GM12878 (cell line): ENCODE measurements around the gene KIZ. TPM values are rescaled to one million over a fixed set of nuclear protein-coding genes. Genes with fewer than 3 reads are reported as not detected.

Source experiments
- ATAC-seq: fragments of 200-7000 bp; cut with Tn5 transposase; 3 replicates; pipeline ENCODE4 v1.9.1; 2020; ENCODE audit warnings: mild to moderate bottlenecking, moderate library complexity
- BruUV-seq: library from RNA; stranded (reverse); fragments of 400-500 nt; replicated peaks from 2 replicates; lab custom pipeline; 2021; lab: Mats Ljungman, UMichigan
- CTCF ChIA-PET: fragments of 300-600 bp; sonication (Branson Sonifier 250); formaldehyde crosslinking; extraction: SDS; loops from one replicate; lab custom pipeline; 2021; ENCODE audit warnings: inconsistent platforms; lab: Yijun Ruan, JAX
- POLR2A ChIA-PET: fragments of 350-600 bp; formaldehyde crosslinking; extraction: SDS; loops from one replicate; lab custom pipeline; 2021; ENCODE audit warnings: inconsistent platforms; lab: Charles Lee
- RAD21 ChIA-PET: fragments of 300-600 bp; sonication (Branson Sonifier 250); formaldehyde crosslinking; loops from one replicate; lab custom pipeline; 2023; ENCODE audit warnings: antibody characterized with exemption; ENCODE audit not compliant: unreplicated experiment; lab: Charles Lee
- SMC1A ChIA-PET: fragments of 300-600 bp; sonication (Branson Sonifier 250); formaldehyde crosslinking; loops from one replicate; lab custom pipeline; 2023; ENCODE audit not compliant: unreplicated experiment, uncharacterized antibody; lab: Charles Lee
- DNase-seq: peaks from one replicate; pipeline ENCODE4 v3.0.0-alpha.2; 2011; ENCODE audit warnings: low read depth, low spot score
- FAIRE-seq: peaks from 3 replicates; lab custom pipeline; 2011; peaks lifted over from hg19 to GRCh38; lab: Jason Lieb, UNC
- H2AFZ ChIP-seq: 2 replicates; pipeline ENCODE4 v1.6.0; 2011; ENCODE audit warnings: low read depth, low read length, control low read depth; ENCODE audit not compliant: control insufficient read depth
- H3K27ac ChIP-seq: 2 replicates; pipeline ENCODE4 v1.5.1; 2011; ENCODE audit warnings: control low read depth; ENCODE audit not compliant: control insufficient read depth, insufficient read depth
- H3K27me3 ChIP-seq, 2 experiments: replicated peaks in 1 of 2; 2 replicates each; pipeline versions ENCODE4 v1.6.0 to v1.6.1; 2011; ENCODE audit warnings: low read length in 1 of 2; ENCODE audit not compliant: control insufficient read depth in 2 of 2, insufficient read depth in 2 of 2
- H3K36me3 ChIP-seq, 2 experiments: 2 replicates each; pipeline ENCODE4 v1.5.1; 2011; ENCODE audit warnings: low read length in 1 of 2; ENCODE audit not compliant: control insufficient read depth in 2 of 2, insufficient read depth in 2 of 2
- H3K4me1 ChIP-seq: 2 replicates; pipeline ENCODE4 v1.6.1; 2011; ENCODE audit warnings: mild to moderate bottlenecking, low read length, moderate library complexity, mixed read lengths; ENCODE audit not compliant: control insufficient read depth, insufficient read depth
- H3K4me2 ChIP-seq: 2 replicates; pipeline ENCODE4 v1.6.0; 2011; ENCODE audit warnings: control low read depth; ENCODE audit not compliant: control insufficient read depth, insufficient read depth
- H3K4me3 ChIP-seq: fragments of 200-600 bp; sonication (generic); 2 replicates; pipeline ENCODE4 v1.5.1; 2016
- H3K79me2 ChIP-seq: 2 replicates; pipeline ENCODE4 v1.6.0; 2011; ENCODE audit warnings: low read length; ENCODE audit not compliant: control insufficient read depth, insufficient read depth
- H3K9ac ChIP-seq: 2 replicates; pipeline ENCODE4 v1.8.0; 2011; ENCODE audit warnings: low read length, control low read depth, mixed read lengths; ENCODE audit not compliant: control insufficient read depth, insufficient read depth
- H3K9me3 ChIP-seq: replicated peaks from 3 replicates; pipeline ENCODE4 v1.5.1; 2011; ENCODE audit warnings: mild to moderate bottlenecking, low read length; ENCODE audit not compliant: control insufficient read depth, insufficient read depth
- H4K20me1 ChIP-seq: 2 replicates; pipeline ENCODE4 v1.6.0; 2011; ENCODE audit not compliant: control insufficient read depth, insufficient read depth
- BHLHE40 ChIP-seq, 2 experiments: fragments of 450-650 bp in 1 of 2; IDR thresholded peaks; 2 replicates each; pipeline ENCODE4 v1.6.1; 2011 to 2017; ENCODE audit warnings: low read depth in 2 of 2, borderline replicate concordance in 1 of 2, improper control_type of control experiment in 1 of 2, low read length in 1 of 2, mild to moderate bottlenecking in 1 of 2
- CBX5 ChIP-seq: sonication (generic); IDR thresholded peaks from 2 replicates; pipeline ENCODE4 v1.6.1; 2016; ENCODE audit warnings: low read depth, moderate library complexity, mild to moderate bottlenecking, inconsistent platforms
- CTCF ChIP-seq, 3 experiments: IDR thresholded peaks in 2 of 3; conservative IDR thresholded peaks in 1 of 3; 2 replicates each; pipeline ENCODE4 v1.5.1; 2011; ENCODE audit warnings: low read depth in 3 of 3, low read length in 3 of 3, mild to moderate bottlenecking in 3 of 3, control low read depth in 2 of 3, moderate library complexity in 2 of 3, inconsistent platforms in 1 of 3, mixed read lengths in 1 of 3; ENCODE audit not compliant: control insufficient read depth in 2 of 3, insufficient read depth in 1 of 3; ENCODE audit errors: extremely low read depth in 1 of 3
- EED ChIP-seq: sonication (generic); IDR thresholded peaks from 2 replicates; pipeline ENCODE4 v1.6.1; 2016; ENCODE audit warnings: antibody characterized with exemption, low read depth
- EP300 ChIP-seq, 2 experiments: fragments of 150-350 bp in 1 of 2; IDR thresholded peaks; 2 replicates each; pipeline ENCODE4 v1.6.1; 2011 to 2012; ENCODE audit warnings: low read depth in 2 of 2, low read length in 2 of 2, borderline replicate concordance in 1 of 2, improper control_type of control experiment in 1 of 2, inconsistent platforms in 1 of 2; ENCODE audit not compliant: control insufficient read depth in 1 of 2
- MXI1 ChIP-seq: fragments of 150-350 bp; IDR thresholded peaks from 2 replicates; pipeline ENCODE4 v1.6.1; 2011; ENCODE audit warnings: low read depth, mild to moderate bottlenecking, inconsistent platforms, low read length, improper control_type of control experiment
- NR2C2 ChIP-seq: IDR thresholded peaks from 2 replicates; pipeline ENCODE4 v1.6.1; 2011; ENCODE audit warnings: borderline replicate concordance, low read depth; ENCODE audit not compliant: control insufficient read depth, insufficient read length
- POLR2AphosphoS5 ChIP-seq: IDR thresholded peaks from 2 replicates; pipeline ENCODE4 v1.6.1; 2011; ENCODE audit warnings: mild to moderate bottlenecking, low read length, inconsistent platforms
- SPI1 ChIP-seq: IDR thresholded peaks from 2 replicates; pipeline ENCODE4 v1.6.1; 2011; ENCODE audit warnings: low read depth, mild to moderate bottlenecking, low read length, moderate library complexity, borderline replicate concordance; ENCODE audit not compliant: insufficient read depth
- SRF ChIP-seq, 2 experiments: IDR thresholded peaks; 2 replicates each; pipeline ENCODE4 v1.6.1; 2011; ENCODE audit warnings: low read depth in 2 of 2, low read length in 2 of 2, mild to moderate bottlenecking in 1 of 2, moderate library complexity in 1 of 2
- YY1 ChIP-seq: IDR thresholded peaks from 2 replicates; pipeline ENCODE4 v1.6.1; 2011; ENCODE audit warnings: low read depth, mild to moderate bottlenecking, low read length
- ZNF24 ChIP-seq: fragments of 450-650 bp; IDR thresholded peaks from 2 replicates; pipeline ENCODE4 v1.6.1; 2017; ENCODE audit warnings: antibody characterized with exemption, mild to moderate bottlenecking
- WGBS: methylation state at CpG from one replicate; pipeline ENCODE4 v1.1.6; 2016; ENCODE audit warnings: low lambda C conversion rate; ENCODE audit not compliant: insufficient replicate concordance, insufficient coverage; ENCODE audit errors: missing lambda C conversion rate; 5-methylcytosine and 5-hydroxymethylcytosine counted together
- in situ Hi-C: fragments of 300-500 bp; cut with MboI; formaldehyde crosslinking; loops from 9 replicates; pipeline ENCODE4 v1.14.3; 2018; ENCODE audit warnings: mixed read lengths
- intact Hi-C: fragments of 100-400 bp; cut with micrococcal nuclease; formaldehyde crosslinking; loops from one replicate; pipeline ENCODE4 v1.14.2; 2022; ENCODE audit not compliant: unreplicated experiment
- polyA plus RNA-seq, 11 experiments: library from polyadenylated mRNA; depleted of rRNA in 4 of 11; unstranded in 6 of 11; stranded (reverse) in 5 of 11; fragments of >200 nt; fragmentation: Nextera tagmentation in 4 of 11; fragmentation: Illumina TruSeq in 1 of 11; extraction: Ambion mirVana in 4 of 11; extraction: Trizol in 1 of 11; gene quantifications; 1 replicate in 1 of 11; 2 replicates in 10 of 11; pipeline versions ENCODE4 v1.2.1 to v1.2.3, GENCODE V29; 2011 to 2016; ENCODE audit warnings: inconsistent platforms in 2 of 11, missing spikeins in 2 of 11, low read depth in 1 of 11
- total RNA-seq, 4 experiments: library from RNA; depleted of rRNA in 3 of 4; stranded (reverse); fragments of >200 nt in 3 of 4; fragmentation: Illumina TruSeq in 1 of 4; extraction: Trizol in 1 of 4; gene quantifications; 2 replicates each; pipeline versions ENCODE4 v1.2.1 to v1.2.3, GENCODE V29; 2013 to 2021
- TF ChIP-seq, protein P1 (sequence below): fragments of 450-650 bp; IDR thresholded peaks from 2 replicates; pipeline ENCODE4 v1.6.1; 2018; ENCODE audit warnings: borderline replicate concordance, mild to moderate bottlenecking; ENCODE audit not compliant: partially characterized antibody

The KIZ gene
- total and polyA plus RNA-seq, 10 of the 15 experiments (the other 5 are each of a cell fraction or from before 2014, with no cell fraction given) = 2.7 to 11.0 (median 7.3) TPM

- H2AFZ ChIP-seq = no peak overlapping the region
- RAD21 ChIA-PET = no interaction called here
- H3K9me3 ChIP-seq = no peaks in the 10 kb centered on the region
- SMC1A ChIA-PET = interaction anchor here (1.0 kb wide), 1 partner anchor 10 kb away, joined by 3 read pairs; no protein-coding TSS in a partner anchor
- in situ Hi-C loops = no loop called here
- no peak for ATAC-seq
- POLR2A ChIA-PET = no interaction called here
- no peak overlapping the region for H3K9ac ChIP-seq
- H3K4me2 ChIP-seq = no peak overlapping the region
- no peaks in the 10 kb centered on the region for H3K27me3 ChIP-seq
- H4K20me1 ChIP-seq = no peaks in the 10 kb centered on the region
- CTCF ChIA-PET = no interaction called here
- H3K4me1 ChIP-seq = no peaks in the 10 kb centered on the region
- DNase-seq = no peak
- TF ChIP-seq SRF (IDR thresholded peaks at IDR 0.05; ENCODE audit: low read depth in 2 of 2, low read length in 2 of 2) (no peak), NR2C2 (no peak)
- no peak overlapping the region for H3K27ac ChIP-seq
- H3K4me3 ChIP-seq = no peak overlapping the region
- no peak for FAIRE-seq
- H3K36me3 ChIP-seq = 0 out of 4 replicates have a peak, but pooled peaks cover 0 to 4% of the 10 kb centered on the region in 2 experiments
- H3K79me2 ChIP-seq = no peaks in the 10 kb centered on the region
- intact Hi-C loops = no loop called here
- no TSS peak for BruUV-seq
- WGBS = 100% methylated on average over 3 of the region's 3 CpGs
These were observed 58.9 kb downstream of the KIZ start for GRCh38 chr20:21184819-21185218.

GRCh38 chr20:21185849-21186248, 60.0 kb downstream of the KIZ start:
- ChIA-PET CTCF (no interaction called here), SMC1A (no interaction called here), RAD21 (no interaction called here), POLR2A (no interaction called here)
- Histone ChIP-seq H3K79me2 (no peaks in the 10 kb centered on the region), H3K27ac (no peak overlapping the region), H3K36me3 (0 out of 4 replicates have a peak, but pooled peaks cover 0 to 4% of the 10 kb centered on the region in 2 experiments), H3K4me2 (no peak overlapping the region), H4K20me1 (no peaks in the 10 kb centered on the region), H3K9ac (no peak overlapping the region), H2AFZ (no peak overlapping the region), H3K4me3 (no peak overlapping the region), H3K27me3 (no peaks in the 10 kb centered on the region), H3K4me1 (no peaks in the 10 kb centered on the region), H3K9me3 (no peaks in the 10 kb centered on the region)
- intact Hi-C loops (no loop called here), in situ Hi-C loops (no loop called here)
- no peak for FAIRE-seq
- no peak for ATAC-seq
- BruUV-seq = no TSS peak
- no peak for DNase-seq
- 88% methylated on average over 5 of the region's 5 CpGs for WGBS
- TF ChIP-seq ZNF24 (no peak), EED (no peak), EP300 (IDR thresholded peaks at IDR 0.05; ENCODE audit: borderline replicate concordance in 1 of 2, control insufficient read depth in 1 of 2, low read depth in 2 of 2, low read length in 2 of 2) (no peak), BHLHE40 (IDR thresholded peaks at IDR 0.05; ENCODE audit: borderline replicate concordance in 1 of 2, low read depth in 2 of 2, low read length in 1 of 2) (no peak), POLR2AphosphoS5 (no peak), CBX5 (no peak), SPI1 (no peak), CTCF (IDR thresholded peaks at IDR 0.05 in 2 of 3, conservative IDR thresholded peaks at IDR 0.05 in 1 of 3; ENCODE audit: control insufficient read depth in 2 of 3, extremely low read depth in 1 of 3, insufficient read depth in 1 of 3, low read depth in 3 of 3, low read length in 3 of 3) (no peak), YY1 (no peak), MXI1 (no peak)
- TF ChIP-seq, protein P1, sequence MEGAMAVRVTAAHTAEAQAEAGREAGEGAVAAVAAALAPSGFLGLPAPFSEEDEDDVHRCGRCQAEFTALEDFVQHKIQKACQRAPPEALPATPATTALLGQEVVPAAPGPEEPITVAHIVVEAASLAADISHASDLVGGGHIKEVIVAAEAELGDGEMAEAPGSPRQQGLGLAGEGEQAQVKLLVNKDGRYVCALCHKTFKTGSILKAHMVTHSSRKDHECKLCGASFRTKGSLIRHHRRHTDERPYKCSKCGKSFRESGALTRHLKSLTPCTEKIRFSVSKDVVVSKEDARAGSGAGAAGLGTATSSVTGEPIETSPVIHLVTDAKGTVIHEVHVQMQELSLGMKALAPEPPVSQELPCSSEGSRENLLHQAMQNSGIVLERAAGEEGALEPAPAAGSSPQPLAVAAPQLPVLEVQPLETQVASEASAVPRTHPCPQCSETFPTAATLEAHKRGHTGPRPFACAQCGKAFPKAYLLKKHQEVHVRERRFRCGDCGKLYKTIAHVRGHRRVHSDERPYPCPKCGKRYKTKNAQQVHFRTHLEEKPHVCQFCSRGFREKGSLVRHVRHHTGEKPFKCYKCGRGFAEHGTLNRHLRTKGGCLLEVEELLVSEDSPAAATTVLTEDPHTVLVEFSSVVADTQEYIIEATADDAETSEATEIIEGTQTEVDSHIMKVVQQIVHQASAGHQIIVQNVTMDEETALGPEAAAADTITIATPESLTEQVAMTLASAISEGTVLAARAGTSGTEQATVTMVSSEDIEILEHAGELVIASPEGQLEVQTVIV = no peak
